IPS-15b (cell line): ENCODE measurements around the gene C6orf136.

Source experiments
- H3K27me3 ChIP-seq: one replicate; pipeline ENCODE4 v1.6.1; 2013; ENCODE audit warnings: low read length; ENCODE audit not compliant: control insufficient read depth, insufficient read depth
- H3K36me3 ChIP-seq: one replicate; pipeline ENCODE4 v1.6.1; 2013; ENCODE audit warnings: low read length; ENCODE audit not compliant: control insufficient read depth, insufficient read depth
- H3K4me1 ChIP-seq: one replicate; pipeline ENCODE4 v1.6.1; 2013; ENCODE audit warnings: mild to moderate bottlenecking, low read length; ENCODE audit not compliant: control insufficient read depth, insufficient read depth
- H3K4me3 ChIP-seq: one replicate; pipeline ENCODE4 v1.5.1; 2013; ENCODE audit warnings: low read depth, low read length
- H3K9ac ChIP-seq: one replicate; pipeline ENCODE4 v1.6.1; 2013; ENCODE audit warnings: low read depth, mild to moderate bottlenecking, low read length
- H3K9me3 ChIP-seq: one replicate; pipeline ENCODE4 v1.6.1; 2013; ENCODE audit warnings: mild to moderate bottlenecking, low read length; ENCODE audit not compliant: control insufficient read depth, insufficient read depth

C6orf136 gene

DNA sequence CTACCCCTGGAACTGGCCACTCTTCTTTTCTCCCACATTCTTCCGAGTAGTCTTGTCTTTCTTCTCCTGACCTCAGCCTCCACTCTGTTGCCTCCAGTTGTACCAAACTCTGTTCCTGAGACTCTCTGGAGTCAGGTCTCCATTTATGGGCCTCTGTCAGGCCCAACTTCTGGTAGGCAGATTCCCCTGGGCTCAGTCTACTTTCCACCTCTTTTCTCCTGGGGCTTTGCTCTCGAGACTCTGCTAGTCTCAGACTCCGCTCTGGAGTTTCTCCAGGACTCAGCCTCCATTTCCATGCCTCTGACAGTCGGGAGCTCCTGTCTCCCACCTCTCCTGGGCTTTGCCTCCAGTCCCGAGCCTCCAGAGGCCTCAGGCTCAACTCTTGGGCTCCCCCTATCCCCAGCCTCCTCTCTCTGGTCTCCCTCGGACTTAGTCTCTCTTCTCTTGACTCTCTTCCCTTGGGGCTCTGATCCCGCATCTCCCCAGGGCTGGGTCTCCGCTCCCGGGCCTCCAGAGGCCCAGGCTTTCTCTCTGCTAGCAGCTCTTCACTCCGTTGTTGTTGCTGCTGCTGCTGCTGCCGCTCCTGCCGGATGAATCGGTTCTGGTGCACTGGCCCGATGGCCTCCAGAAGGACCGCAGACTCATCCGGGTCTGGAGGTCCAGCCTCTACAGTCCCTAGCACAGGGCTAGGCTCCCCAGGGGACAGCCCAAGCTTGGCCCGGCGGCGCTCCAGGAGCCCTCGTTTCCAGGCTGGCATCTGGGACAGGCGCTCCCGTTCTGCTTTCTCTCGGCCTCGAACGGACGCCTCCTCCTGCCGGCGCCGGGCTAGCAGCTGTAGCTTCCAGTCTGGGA is 38.5 kb downstream of the C6orf136 start:
- Histone ChIP-seq H3K9ac (peak overlapping the region; percentile 1), H3K36me3 (peaks cover 2% of the 10 kb centered on the region), H3K4me3 (peak overlapping the region; percentile 87), H3K27me3 (no peaks in the 10 kb centered on the region), H3K4me1 (peaks cover 33% of the 10 kb centered on the region), H3K9me3 (no peaks in the 10 kb centered on the region)

DNA sequence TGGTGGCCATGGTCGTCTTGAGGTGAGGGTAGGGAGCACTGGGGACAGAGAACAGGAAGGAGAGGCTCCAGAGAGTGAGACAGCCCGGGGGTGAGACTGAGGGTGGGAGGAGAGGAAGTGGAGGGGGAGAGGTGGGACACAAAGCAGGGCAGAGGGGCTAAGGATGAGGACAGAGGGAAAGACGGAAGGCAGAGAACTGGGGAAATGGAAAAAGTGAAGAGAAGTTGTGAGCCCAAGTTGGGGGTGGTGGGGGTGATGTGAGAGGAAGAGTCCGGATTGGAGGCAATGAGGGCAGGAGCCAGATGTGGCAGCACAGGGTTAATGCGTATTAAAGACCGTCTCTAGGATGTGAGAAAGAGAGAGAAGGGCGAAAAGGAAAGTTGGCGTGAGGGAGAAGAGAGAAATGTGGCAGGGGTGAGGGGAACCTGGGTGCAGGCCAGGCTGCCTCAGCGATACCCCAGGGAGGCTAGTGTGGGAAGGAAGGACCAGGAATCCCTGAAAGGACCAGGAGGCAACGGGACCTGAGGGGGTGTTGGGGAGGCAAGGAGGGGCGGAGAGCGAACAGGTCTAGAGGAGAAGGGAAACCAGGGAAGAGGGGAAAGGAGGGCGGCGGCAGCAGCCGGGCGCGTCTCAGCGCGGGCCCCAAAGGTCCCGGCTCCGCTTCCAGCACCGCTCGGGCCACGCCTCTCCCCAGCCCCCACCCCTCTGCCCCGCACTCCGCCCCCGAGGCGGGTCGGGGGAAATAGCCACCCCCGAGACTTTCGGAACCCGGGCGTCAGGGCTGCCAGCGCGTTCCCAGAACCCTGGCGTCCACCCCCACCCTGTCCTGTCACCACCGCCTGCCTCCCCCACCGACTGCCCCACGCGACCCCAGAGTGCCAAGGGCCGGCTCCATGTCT is 39.3 kb downstream of the C6orf136 start, which contains the start of gene PPP1R18:
PPP1R18 (minus strand) TSS at position 637 of the 899 bp plus-strand sequence; CDS start at position 10, 627 bp downstream.
- peaks cover 33% of the 10 kb centered on the region for H3K4me1 ChIP-seq
- no peaks in the 10 kb centered on the region for H3K27me3 ChIP-seq
- H3K36me3 ChIP-seq: peaks cover 2% of the 10 kb centered on the region
- H3K9me3 ChIP-seq: no peaks in the 10 kb centered on the region
- H3K9ac ChIP-seq: peak within 1 kb of the TSS; percentile 73
- H3K4me3 ChIP-seq: peak within 1 kb of the TSS; percentile 87

DNA sequence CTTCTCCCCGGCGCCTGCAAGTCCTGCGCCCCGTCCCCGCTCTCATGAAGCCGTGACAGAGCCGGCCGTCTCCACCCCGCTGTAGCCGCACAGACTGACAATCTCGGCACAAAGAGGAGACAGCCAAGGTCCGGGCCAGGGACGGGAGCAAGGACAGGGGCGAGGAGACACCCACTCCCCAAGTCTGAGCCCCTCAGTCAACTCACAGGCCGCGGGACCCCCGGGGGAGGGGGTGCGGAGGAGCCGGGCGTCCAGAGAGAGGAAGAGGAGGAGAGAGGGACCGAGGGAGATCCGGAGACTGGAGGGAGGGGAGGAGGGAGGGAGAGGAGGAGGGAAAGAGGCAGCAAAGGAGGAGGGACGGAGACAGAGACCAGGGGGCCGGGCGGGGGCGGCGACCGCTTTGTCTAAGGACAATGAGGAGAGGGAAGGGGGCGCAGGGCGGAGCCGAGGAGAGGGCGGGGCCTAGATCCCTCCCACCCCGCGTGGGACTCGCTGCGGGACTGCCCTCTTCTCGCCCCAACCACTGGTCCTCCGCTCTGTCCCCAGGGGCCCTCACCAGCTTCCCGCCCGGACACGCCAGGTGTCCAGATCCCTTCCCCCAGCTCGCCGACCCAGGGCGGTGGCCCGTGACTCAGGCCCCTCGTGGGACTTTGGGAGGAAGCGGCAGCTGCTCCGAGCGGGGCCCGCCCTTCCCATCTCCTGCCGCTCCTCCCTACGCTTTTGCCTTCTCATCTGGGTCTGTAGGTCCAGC is 40.1 kb downstream of the C6orf136 start:
- Histone ChIP-seq H3K9me3 (no peaks in the 10 kb centered on the region), H3K4me3 (peak overlapping the region; percentile 87), H3K36me3 (peaks cover 2% of the 10 kb centered on the region), H3K9ac (peak overlapping the region; percentile 73), H3K27me3 (no peaks in the 10 kb centered on the region), H3K4me1 (peaks cover 29% of the 10 kb centered on the region)

DNA sequence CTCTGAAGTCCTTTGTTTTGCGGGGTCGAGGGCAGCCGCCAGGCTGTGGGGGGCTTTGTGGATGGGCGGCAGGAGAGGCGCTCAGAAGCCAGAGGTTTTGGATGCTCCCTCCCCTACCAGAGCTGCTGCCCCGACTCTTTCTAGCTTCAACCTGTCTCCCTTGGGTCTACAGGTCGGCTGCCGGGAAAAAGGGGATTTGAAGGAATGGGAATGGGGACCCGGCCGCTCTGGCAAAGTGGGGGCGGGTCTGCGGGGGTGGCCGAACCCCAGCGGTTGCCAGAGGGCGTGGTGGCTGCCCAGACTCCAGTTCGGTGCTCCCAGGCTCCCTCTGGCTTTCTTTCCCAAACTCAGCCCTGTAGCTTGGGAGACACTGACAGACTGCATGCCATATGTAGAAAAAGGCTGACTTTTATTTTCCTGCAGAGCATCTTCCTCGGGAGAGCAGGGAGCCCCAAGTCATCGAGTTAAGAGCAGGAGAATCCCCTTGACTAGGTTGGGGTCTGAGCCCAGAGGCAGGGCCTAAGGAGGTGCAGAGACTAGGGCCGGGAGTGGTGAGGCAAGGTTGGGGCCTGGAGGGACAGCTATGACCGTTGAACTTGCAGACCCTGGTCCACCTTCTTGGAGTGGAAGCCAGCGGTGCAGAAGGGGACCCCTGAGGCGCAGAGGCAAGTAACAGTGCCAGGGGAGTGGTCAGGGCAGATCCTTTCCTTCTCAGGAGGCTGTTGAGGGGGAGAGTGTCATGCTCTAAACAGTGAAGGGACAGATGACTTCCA is 40.9 kb downstream of the C6orf136 start:
- Histone ChIP-seq H3K27me3 (no peaks in the 10 kb centered on the region), H3K4me1 (peaks cover 24% of the 10 kb centered on the region), H3K9me3 (no peaks in the 10 kb centered on the region), H3K36me3 (peaks cover 2% of the 10 kb centered on the region), H3K9ac (peak overlapping the region; percentile 73), H3K4me3 (peak overlapping the region; percentile 87)

DNA sequence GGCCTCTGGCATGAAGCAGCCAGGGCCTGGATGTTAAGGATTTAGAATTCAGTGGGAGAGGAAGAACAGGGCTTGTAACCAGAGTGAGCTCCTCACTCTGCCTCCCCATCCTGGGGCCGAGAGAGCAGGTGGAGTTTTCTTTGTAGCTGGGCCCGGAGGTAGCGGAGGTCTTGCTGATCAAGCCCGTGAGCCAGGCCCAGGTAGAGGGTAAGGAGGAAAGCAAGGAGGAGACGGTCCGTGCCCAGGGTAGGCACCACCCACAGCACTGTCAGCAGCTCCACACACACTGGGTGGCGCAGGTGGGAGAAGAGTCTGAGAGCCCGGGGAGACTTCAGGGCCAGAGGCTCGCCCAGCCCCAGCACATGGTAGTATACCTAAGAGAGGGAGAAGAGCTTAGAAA is 41.6 kb downstream of the C6orf136 start:
- Histone ChIP-seq H3K9ac (no peak overlapping the region), H3K9me3 (no peaks in the 10 kb centered on the region), H3K4me3 (no peak overlapping the region), H3K4me1 (peaks cover 17% of the 10 kb centered on the region), H3K36me3 (peaks cover 2% of the 10 kb centered on the region), H3K27me3 (no peaks in the 10 kb centered on the region)

DNA sequence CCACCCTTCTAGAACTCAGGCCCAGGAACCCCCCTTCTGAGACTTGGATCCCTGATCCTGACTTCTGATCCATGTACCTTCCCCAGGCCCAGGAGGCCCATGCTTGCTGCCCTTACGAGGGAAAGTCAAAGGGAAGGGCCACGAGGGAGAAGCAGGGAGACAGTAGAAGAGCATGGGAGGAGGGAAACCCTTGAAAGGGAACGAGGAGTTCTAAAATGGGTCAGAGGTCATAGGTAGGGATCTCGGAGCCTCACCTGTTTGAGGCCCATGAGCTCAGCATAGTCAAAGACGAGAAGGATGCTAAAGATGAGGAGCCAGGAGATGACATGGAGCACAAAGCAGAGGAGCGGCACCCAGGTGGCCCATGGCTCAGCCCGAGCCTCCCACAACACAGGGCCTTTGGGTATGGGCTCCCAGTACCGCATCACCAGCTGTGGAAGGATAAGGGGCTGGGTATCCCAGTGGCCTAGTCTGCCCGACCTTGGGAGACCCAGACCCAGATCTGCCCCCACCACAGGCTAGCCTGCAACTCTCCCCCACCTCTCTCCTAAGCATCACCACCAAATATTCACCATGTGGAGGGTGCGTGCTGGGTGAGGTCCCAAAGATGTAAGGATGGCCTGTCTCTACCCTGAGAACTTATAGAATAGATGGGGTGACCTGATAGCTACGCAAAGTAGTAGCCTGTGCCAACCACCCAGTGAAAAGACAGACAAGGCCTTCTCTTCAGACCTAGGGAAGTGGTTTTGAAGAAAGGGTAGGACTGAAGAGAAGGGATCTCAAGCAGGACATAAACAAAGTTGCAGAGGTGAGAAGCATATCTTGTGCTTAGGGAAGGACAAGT is 42.3 kb downstream of the C6orf136 start:
- peaks cover 15% of the 10 kb centered on the region for H3K4me1 ChIP-seq
- H3K36me3 ChIP-seq: peaks cover 2% of the 10 kb centered on the region
- no peak overlapping the region for H3K9ac ChIP-seq
- H3K9me3 ChIP-seq: no peaks in the 10 kb centered on the region
- no peak overlapping the region for H3K4me3 ChIP-seq
- no peaks in the 10 kb centered on the region for H3K27me3 ChIP-seq

DNA sequence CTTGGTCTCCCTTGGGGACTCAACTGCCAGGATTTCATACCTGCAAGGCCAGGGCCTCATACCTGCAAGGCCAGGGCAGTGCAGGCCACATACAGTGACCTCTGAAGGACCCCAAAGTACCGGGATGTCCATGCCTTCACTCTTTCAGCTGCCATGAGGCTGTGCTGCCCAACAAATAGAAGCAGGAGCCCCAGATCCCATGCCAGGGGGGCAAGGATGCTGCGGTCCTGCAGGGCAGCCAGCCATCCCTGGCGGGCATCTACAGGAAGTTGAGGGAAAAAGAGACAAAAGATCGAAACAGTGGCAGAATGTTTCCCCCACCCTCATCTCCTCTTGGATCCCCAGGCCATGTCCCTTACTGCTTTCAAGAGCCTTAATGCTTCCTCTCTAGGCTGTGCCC is 43.1 kb downstream of the C6orf136 start:
- peak overlapping the region; percentile 96 for H3K4me3 ChIP-seq
- peak overlapping the region; percentile 54 for H3K9ac ChIP-seq
- H3K9me3 ChIP-seq: no peaks in the 10 kb centered on the region
- peaks cover 11% of the 10 kb centered on the region for H3K4me1 ChIP-seq
- peaks cover 2% of the 10 kb centered on the region for H3K36me3 ChIP-seq
- H3K27me3 ChIP-seq: no peaks in the 10 kb centered on the region

DNA sequence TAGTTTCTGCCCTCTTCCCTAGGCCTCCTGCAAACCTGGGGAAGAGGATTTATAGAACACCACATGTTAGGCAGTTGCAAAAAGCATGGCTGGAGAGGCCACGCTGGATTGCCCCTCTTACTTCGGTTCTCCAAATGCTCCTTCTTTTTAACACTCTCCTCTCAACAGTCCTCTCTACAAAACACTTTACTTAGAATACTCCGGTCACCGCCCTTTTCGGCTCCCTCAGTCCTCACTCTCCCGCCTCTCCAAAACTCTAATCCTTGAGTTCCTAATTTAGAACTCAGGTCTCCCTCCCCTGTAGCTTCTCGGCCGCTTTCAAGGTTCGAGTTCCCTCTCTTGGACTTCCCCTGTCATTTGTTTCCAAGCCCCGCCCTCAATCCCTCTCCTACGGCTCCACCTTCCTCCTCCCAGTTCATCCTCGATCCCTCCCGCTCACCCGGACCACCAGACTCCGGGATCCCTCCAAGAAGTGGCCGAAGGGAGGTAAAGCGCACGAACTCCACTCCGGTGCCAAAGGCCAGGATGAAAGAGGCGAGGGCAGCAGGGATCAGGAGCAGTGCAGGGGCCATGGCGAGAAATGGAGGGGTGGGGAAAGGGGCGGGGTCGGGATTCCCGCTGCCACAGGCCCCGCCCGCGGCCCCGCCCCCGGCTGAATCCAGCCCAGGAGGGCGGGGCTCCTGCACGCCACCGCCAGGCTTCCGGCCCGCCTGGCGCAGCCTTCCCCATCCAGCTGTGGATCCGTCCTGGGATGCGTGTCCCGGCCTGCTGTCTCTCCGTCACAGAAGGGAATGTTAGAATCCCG is 43.7 kb downstream of the C6orf136 start, which contains the start of gene NRM:
NRM (minus strand) TSS at position 582 of the 805 bp plus-strand sequence; CDS start at position 572, 10 bp downstream.
- Histone ChIP-seq H3K27me3 (no peaks in the 10 kb centered on the region), H3K4me1 (peaks cover 8% of the 10 kb centered on the region), H3K4me3 (peak within 1 kb of the TSS; percentile 96), H3K9ac (peak within 1 kb of the TSS; percentile 54), H3K36me3 (peaks cover 2% of the 10 kb centered on the region), H3K9me3 (no peaks in the 10 kb centered on the region)

DNA sequence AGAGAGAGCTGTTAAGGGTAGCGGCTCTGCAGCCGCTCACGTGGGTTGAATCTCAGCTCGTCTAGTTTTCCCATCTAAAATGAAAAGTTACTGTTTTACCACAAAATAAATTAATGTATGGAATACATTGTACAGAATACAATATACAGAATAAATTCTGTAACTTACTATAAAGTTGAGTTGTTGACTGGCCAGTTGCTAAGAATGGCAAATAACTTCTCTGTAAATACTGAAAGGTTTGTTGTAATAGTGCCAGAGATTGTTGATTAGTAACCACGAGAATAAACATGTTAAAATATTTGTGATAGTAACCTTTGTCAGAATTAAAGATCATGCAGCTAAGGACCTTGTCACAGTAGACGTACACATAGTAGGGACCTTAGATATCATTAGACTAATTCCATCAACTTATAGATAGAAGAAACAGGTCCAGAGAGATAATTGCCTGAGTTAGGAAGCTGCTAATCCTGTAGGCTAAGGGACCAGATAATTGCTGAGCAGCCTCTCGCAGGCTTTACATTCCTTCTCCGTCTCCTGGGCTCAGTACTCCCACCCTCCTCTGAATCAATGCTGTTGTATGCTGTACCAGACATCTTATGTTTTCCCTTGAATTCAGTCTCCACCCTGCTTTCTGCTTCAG is 44.4 kb downstream of the C6orf136 start:
- Histone ChIP-seq H3K27me3 (no peaks in the 10 kb centered on the region), H3K36me3 (peaks cover 2% of the 10 kb centered on the region), H3K4me3 (peak overlapping the region; percentile 96), H3K9ac (no peak overlapping the region), H3K9me3 (no peaks in the 10 kb centered on the region), H3K4me1 (peaks cover 8% of the 10 kb centered on the region)
